Measurements from ENCODE around the gene ZDHHC19. TPM values are rescaled to one million over a fixed set of nuclear protein-coding genes. Genes with fewer than 3 reads are reported as not detected.

Gene ZDHHC19
- total and polyA plus RNA-seq, 11 donors, result 0.30 TPM; not detected in 10

DNA sequence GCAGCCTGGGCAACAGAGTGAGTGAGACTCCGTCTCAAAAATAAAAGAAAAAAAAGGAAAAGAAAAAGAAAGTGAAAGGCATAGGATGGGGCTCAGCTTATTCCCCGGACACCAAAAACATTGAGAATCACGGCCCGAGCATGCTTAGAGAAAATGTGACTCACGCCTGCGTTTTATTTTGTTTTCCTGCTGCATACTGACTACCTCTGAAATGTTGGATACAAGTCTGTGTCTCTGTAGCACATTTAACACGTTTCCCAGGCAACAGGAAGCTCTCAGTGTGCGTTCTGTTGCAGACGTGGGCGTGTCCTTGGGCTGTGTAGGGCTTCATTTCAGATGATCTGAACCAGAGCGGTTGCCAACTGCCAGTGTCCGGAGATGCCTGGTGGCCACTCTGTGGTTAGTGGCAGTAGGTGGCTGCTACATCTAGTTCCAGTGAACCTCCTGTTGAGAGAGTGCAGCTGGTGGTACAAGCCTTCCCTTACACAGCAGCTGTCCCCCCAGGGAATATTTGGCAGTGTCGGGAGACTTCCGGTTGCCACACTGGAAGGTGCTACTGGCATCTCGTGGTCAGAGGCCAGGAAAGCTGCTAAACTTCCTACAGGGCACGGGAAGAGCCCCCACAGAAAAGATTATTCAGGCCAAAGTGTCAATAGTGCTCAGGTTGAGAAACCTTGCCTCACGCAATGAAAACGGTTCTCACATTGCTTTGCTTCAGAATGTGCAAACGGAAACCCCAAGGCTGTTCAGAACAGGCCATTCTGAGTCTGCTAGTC is 8.2 kb upstream of the ZDHHC19 start:
- peak; percentile 48 to 79 (median 72) for ATAC-seq
- 30 to 47% (median 39%) methylated on average over 18 to 19 of the region's 19 CpGs for WGBS, 4 donors

GRCh38 chr3:196218155-196218712 is 7.0 kb upstream of the ZDHHC19 start:
- WGBS, 4 donors, result 90 to 97% (median 94%) methylated on average over 5 to 13 of the region's 13 CpGs
- H3K4me1 ChIP-seq, result peaks cover 0 to 30% (median 2%) of the 10 kb centered on the region in 12 donors

More for the DNA sequence above, 8.2 kb upstream of the ZDHHC19 start:
- H3K27ac ChIP-seq, result peak overlapping the region in 5 of 12 donors; percentile 24 to 79 (median 27)
- peaks cover 0 to 30% (median 2%) of the 10 kb centered on the region in 12 donors for H3K4me1 ChIP-seq
- H3K36me3 ChIP-seq, result no peaks in the 10 kb centered on the region
- peak overlapping the region in 9 of 12 donors; percentile 4 to 50 (median 35) for H3K4me3 ChIP-seq
- DNase-seq, result peak in 4 of 5 donors; percentile 40 to 71 (median 52)
- intact Hi-C loops (cut with DNase I), result no loop called here
- H3K27me3 ChIP-seq, result peaks cover 0 to 11% (median 0%) of the 10 kb centered on the region in 9 donors
- no peaks in the 10 kb centered on the region for H3K9me3 ChIP-seq
- TF ChIP-seq CTCF (IDR thresholded peaks at IDR 0.05) (no peak), POLR2A (IDR thresholded peaks at IDR 0.05) (no peak)

GRCh38 chr3:196217307-196218154 is 6.3 kb upstream of the ZDHHC19 start:
- H3K36me3 ChIP-seq, result no peaks in the 10 kb centered on the region
- intact Hi-C loops (cut with DNase I), result no loop called here
- H3K27ac ChIP-seq, result no peak overlapping the region
- no peaks in the 10 kb centered on the region for H3K9me3 ChIP-seq
- 91 to 95% (median 93%) methylated on average over 11 to 12 of the region's 12 CpGs for WGBS, 4 donors
- ATAC-seq, result no peak
- peaks cover 0 to 11% (median 0%) of the 10 kb centered on the region in 9 donors for H3K27me3 ChIP-seq
- TF ChIP-seq CTCF (IDR thresholded peaks at IDR 0.05) (no peak), POLR2A (IDR thresholded peaks at IDR 0.05) (no peak)
- H3K4me1 ChIP-seq, result peaks cover 0 to 30% (median 2%) of the 10 kb centered on the region in 12 donors
- no peak for DNase-seq
- no peak overlapping the region for H3K4me3 ChIP-seq

More at GRCh38 chr3:196218155-196218712, 7.0 kb upstream of the ZDHHC19 start:
- Histone ChIP-seq H3K36me3 (no peaks in the 10 kb centered on the region), H3K27me3 (peaks cover 0 to 11% (median 0%) of the 10 kb centered on the region in 9 donors), H3K27ac (no peak overlapping the region), H3K9me3 (no peaks in the 10 kb centered on the region), H3K4me3 (no peak overlapping the region)
- intact Hi-C loops (cut with DNase I), result no loop called here
- DNase-seq, result no peak
- no peak for ATAC-seq
- TF ChIP-seq POLR2A (IDR thresholded peaks at IDR 0.05) (no peak), CTCF (IDR thresholded peaks at IDR 0.05) (no peak)
